Epithelial cell of alveolus of lung (primary cell): ENCODE results near the gene PKNOX1. TPM values are rescaled to one million over a fixed set of nuclear protein-coding genes. Genes with fewer than 3 reads are reported as not detected.

Experiments used
- total RNA-seq: library from RNA; depleted of rRNA; stranded (reverse); fragments of >200 nt; gene quantifications from 2 replicates; pipeline ENCODE4 v1.2.1, GENCODE V29; 2015

PKNOX1 gene, protein sequence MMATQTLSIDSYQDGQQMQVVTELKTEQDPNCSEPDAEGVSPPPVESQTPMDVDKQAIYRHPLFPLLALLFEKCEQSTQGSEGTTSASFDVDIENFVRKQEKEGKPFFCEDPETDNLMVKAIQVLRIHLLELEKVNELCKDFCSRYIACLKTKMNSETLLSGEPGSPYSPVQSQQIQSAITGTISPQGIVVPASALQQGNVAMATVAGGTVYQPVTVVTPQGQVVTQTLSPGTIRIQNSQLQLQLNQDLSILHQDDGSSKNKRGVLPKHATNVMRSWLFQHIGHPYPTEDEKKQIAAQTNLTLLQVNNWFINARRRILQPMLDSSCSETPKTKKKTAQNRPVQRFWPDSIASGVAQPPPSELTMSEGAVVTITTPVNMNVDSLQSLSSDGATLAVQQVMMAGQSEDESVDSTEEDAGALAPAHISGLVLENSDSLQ
- 10.6 and 13.7 TPM in 2 replicates for total RNA-seq

DNA sequence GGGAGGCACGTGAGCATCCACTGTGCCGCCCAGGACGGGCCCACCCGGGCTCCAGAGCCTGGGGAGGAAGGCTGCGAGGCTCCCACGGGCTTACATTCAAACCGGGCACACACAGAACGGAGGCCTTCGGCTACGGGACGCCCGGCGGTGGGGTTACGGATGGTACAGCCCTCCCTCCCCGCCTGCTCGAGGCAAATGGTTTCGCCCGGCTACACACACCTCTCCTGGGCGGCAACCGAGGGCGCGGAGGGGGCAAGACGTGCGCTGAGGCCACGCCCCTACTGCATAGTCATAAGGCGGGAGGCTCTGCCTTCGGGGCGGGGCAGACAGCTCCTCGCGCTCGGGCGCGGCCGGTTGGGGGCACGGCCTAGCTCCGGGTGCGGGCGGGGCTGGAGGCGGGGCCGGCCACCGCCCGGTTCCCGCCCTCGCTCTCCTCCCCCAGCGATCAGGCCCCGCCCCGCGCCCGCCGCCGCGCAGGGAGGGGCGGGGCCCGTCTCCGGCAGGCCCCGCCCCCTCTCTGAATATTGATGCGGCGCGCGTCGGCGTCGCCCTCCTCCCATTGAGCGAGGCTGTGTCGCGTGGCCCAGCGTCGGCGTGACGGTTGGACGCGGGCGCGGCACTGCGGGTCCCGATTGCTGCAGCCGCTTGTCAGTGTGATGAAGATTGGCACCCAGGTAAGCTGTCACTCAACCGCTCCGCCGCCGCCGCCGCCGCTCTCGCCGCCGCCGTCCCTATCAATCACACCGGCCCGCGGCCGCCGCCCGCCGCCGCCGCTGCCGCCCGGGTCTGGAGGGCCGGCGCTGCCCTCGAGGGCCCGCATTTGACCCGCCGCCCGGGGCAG lies at the start of gene PKNOX1:
Gene PKNOX1 (plus strand): TSS at position 572 of the 841 bp plus-strand sequence. CDS start 29,820 bp downstream, outside the sequence.

DNA sequence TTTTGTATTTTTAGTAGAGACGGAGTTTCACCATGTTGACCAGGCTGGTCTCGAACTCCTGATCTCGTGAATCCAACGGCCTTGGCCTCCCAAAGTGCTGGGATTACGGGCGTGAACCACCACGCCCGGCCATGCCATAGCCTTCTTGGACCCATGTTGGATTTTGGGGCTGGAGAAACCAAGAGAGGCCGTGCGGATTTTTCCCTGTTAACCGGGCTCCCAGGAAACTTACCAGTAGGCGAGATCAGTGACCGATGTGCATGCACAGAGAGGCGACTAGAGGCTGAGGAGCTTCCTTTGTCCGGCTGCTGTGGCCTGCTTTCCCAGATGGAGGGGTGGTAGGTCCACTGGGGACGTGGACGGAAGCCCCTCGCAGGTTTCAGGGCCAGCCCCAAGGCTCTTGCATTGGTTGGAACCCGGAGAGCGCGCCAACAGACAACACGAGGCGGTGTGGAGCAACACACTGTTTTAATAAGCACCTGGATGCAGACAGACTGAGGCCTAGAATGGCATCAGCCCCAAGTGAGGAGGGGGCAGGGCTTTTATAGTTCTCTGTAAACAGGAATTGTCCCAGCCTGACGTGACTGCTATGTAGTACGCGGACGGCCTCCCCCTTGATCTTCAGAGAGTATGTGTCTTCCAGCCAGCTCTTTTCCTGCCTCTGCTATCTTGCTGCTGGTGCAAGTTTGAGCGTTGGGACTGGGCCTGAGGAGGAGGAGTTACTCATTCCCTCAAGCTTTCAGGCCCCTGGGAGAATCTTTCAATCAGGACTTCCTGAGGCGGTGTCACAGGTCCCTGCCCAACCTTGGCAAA lies 49.0 kb upstream of the PKNOX1 start, which contains the start of gene ERVH48-1:
Gene ERVH48-1 (minus strand): TSS at position 517 of the 813 bp plus-strand sequence. CDS start 6,624 bp downstream, outside the sequence.

DNA sequence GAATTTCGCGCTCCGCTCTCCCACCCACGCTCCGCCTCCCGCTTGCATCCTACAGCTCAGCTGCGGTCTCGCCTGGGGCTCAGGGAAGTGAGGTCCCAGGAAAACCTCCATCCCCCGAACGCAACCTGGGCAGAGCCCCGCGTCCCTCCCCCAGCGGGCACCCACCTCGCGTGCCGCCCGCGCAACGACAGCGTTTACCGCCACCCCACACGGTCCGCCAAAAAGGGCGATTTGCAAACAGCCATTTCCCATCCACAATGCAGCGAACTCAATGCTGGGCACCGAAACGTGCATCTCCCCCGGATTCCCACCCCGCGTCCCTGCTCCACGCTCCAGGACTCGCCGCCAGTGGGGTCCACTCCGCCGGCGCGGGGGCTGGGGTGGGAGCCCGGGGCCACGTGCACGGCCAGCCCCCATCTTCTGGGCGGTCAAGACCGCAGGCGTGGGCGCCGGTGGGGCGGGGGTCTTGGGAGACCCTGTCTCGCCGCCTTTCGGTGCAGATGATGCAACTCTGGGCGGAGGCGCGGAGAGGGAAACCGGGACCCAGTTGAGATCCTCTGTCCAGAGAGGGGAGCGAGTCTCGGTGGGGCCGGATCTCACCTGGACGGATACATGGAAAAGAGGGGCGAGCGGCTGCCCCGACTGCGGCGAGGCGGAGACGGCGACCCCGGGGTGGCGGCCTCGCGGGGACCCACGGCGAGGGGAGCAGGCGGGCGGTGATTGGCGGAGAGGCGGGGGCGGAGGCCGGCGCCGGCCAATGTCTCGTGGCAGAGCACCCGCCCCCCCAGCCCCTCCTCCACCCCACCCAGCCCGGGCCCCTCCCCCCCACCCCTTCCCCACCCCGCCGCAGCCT lies 101.0 kb downstream of the PKNOX1 start, which contains the start of gene CBS:
Gene CBS (minus strand): TSS at position 666 of the 853 bp plus-strand sequence. CDS start 3,642 bp downstream, outside the sequence.

Other genes with a start within 250 kb of the PKNOX1 start
- gene WDR4, start 95.0 kb upstream of the PKNOX1 start, total RNA-seq, result 7.8 and 8.6 TPM in 2 replicates
- gene NDUFV3, start 81.3 kb upstream of the PKNOX1 start, total RNA-seq, result 38.8 and 52.4 TPM in 2 replicates
- gene ERVH48-1, start 48.9 kb upstream of the PKNOX1 start, total RNA-seq, result not detected in 2 replicates
- gene CBS, start 101.3 kb downstream of the PKNOX1 start, total RNA-seq, result 30.0 and 66.5 TPM in 2 replicates
- gene U2AF1, start 133.0 kb downstream of the PKNOX1 start, total RNA-seq, result 24.0 and 27.0 TPM in 2 replicates
- gene CRYAA, start 194.4 kb downstream of the PKNOX1 start, total RNA-seq, result not detected in 2 replicates